Activated B cell treated with CpG ODN at 0.5 μM for 24 hours (primary cell): ENCODE measurements around the gene SCEL. TPM values are rescaled to one million over a fixed set of nuclear protein-coding genes. Genes with fewer than 3 reads are reported as not detected.

Experiments
- ATAC-seq: fragments of 200-7000 bp; cut with Tn5 transposase; one replicate; pipeline ENCODE4 v1.10.0; 2021; ENCODE audit warnings: low read depth, mild to moderate bottlenecking, moderate library complexity
- CTCF ChIA-PET: fragments of 350-600 bp; sonication (Branson Sonifier 250); formaldehyde crosslinking; loops from one replicate; lab custom pipeline; 2021; ENCODE audit warnings: antibody characterized with exemption; lab: Charles Lee
- POLR2A ChIA-PET: fragments of 350-600 bp; sonication (Branson Sonifier 250); formaldehyde crosslinking; loops from one replicate; lab custom pipeline; 2021; ENCODE audit warnings: antibody characterized with exemption; lab: Charles Lee
- DNase-seq: peaks from one replicate; pipeline ENCODE4 v3.0.0; 2022
- H3K27ac Mint-ChIP-seq: one replicate; pipeline ENCODE4 v1.8.0; 2020; ENCODE audit warnings: mixed read lengths
- H3K27me3 Mint-ChIP-seq: one replicate; pipeline ENCODE4 v1.8.0; 2021; ENCODE audit warnings: mixed read lengths
- H3K36me3 Mint-ChIP-seq: one replicate; pipeline ENCODE4 v1.8.0; 2021; ENCODE audit warnings: low read depth, mixed read lengths
- H3K4me1 Mint-ChIP-seq: one replicate; pipeline ENCODE4 v1.8.0; 2021; ENCODE audit warnings: mixed read lengths
- H3K4me3 Mint-ChIP-seq: one replicate; pipeline ENCODE4 v1.8.0; 2020; ENCODE audit warnings: mild to moderate bottlenecking, mixed read lengths
- H3K9me3 Mint-ChIP-seq: one replicate; pipeline ENCODE4 v1.8.0; 2020; ENCODE audit warnings: mixed read lengths
- CTCF ChIP-seq: fragments of 200-600 bp; IDR thresholded peaks from one replicate; pipeline ENCODE4 v1.8.0; 2022; ENCODE audit warnings: antibody characterized with exemption, mild to moderate bottlenecking
- intact Hi-C: fragments of 100-400 bp; cut with micrococcal nuclease; formaldehyde crosslinking; loops from one replicate; pipeline ENCODE4 v1.15.1; 2024
- total RNA-seq: library from RNA; stranded (reverse); gene quantifications from 2 replicates; pipeline ENCODE4 v1.2.3, GENCODE V29; 2022

SCEL gene
- total RNA-seq, 1 donor from 2014 or later = not detected

DNA sequence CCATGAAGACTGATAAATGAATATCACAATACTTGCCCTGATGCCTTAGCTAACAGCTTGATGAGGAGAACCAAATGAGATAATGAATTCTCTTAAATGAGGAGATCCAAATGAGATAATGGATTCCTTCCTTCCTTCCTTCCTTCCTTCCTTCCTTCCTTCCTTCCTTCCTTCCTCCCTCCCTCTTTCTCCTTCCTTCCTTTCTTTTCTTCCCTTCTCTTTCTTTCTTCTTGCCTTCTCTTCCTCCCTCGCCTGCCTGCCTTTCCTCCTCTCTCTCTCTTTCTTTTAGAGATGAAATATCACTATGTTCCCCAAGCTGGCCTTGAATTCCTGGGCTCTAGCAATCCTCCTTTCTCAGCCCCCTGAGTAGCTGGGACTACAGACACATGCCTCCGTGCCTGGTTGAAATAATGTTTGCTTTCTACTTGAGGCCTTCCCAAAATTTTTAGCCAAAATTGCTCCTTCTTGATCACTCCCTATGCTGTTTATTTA lies 158.0 kb downstream of the SCEL start:
- Mint-ChIP-seq H3K4me1 (peaks cover 15% of the 10 kb centered on the region), H3K27me3 (no peaks in the 10 kb centered on the region), H3K27ac (no peak overlapping the region), H3K9me3 (no peaks in the 10 kb centered on the region), H3K4me3 (no peak overlapping the region), H3K36me3 (no peaks in the 10 kb centered on the region)
- POLR2A ChIA-PET = no interaction called here
- ATAC-seq = no peak
- no peak for DNase-seq
- intact Hi-C loops = no loop called here
- CTCF ChIA-PET = no interaction called here
- TF ChIP-seq CTCF = no peak

Other genes starting within 250 kb of the SCEL start
- 310 and 314 TPM in 2 replicates for gene MYCBP2, start 208.6 kb upstream of the SCEL start, total RNA-seq
- gene SLAIN1, start 162.0 kb downstream of the SCEL start, total RNA-seq = 15.3 and 16.2 TPM in 2 replicates